B cell (primary cell): Measurements from ENCODE around the gene ACTR5.

Source experiments
- CTCF ChIP-seq: fragments of 200-600 bp; IDR thresholded peaks from one replicate; pipeline ENCODE4 v1.8.0; 2022; ENCODE audit warnings: antibody characterized with exemption, mild to moderate bottlenecking
- EZH2 ChIP-seq: IDR thresholded peaks from 2 replicates; pipeline ENCODE4 v1.6.1; 2012; ENCODE audit warnings: borderline replicate concordance, low read depth, mild to moderate bottlenecking, moderate library complexity, low read length; ENCODE audit not compliant: insufficient read depth, poor library complexity, severe bottlenecking

- no peak for TF ChIP-seq CTCF
- no peak for TF ChIP-seq EZH2
Measured at GRCh38 chr20:38809942-38810341, 61.7 kb downstream of the ACTR5 start.
